Measurements from ENCODE around the gene PAX8. TPM values are rescaled to one million over a fixed set of nuclear protein-coding genes. Genes with fewer than 3 reads are reported as not detected.
A peak's percentile ranks its signal among the peaks of the same experiment; 100 is the strongest.

PAX8 gene
- total and polyA plus RNA-seq, 2 experiments from 2014 or later = 0.16 TPM; not detected in 1

DNA sequence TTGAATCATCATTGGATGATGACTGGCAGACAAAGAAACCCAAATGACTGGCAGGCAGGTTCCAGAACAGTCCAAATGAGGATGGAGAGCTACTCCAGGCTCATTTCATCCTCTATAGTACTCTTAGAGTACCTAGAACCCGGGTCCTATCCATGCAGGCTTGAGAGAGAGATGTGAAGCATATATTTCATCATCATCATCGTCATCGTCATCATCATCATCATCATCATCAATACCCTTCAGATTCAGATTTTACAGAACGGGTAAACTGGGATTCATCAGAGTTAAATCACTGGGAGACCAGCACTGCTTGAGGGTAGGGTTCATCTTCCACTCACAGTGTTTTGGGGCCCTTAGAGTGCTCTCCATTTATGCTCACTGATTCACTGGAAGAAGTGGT is 52.3 kb downstream of the PAX8 start:
- Histone ChIP-seq H3K9me2 (replicated peaks; ENCODE audit: insufficient read depth) (no peaks in the 10 kb centered on the region), H3K79me2 (no peaks in the 10 kb centered on the region), H4K20me1 (ENCODE audit: insufficient read depth, poor library complexity, severe bottlenecking) (no peaks in the 10 kb centered on the region), H3K4me1 (ENCODE audit: insufficient read depth) (peaks cover 12% of the 10 kb centered on the region), H3K36me3 (replicated peaks; ENCODE audit: insufficient read depth, low read depth) (no peaks in the 10 kb centered on the region), H3K4me2 (no peak overlapping the region), H3K27ac (peak overlapping the region; percentile 62), H3K27me3 (no peaks in the 10 kb centered on the region), H2AFZ (no peak overlapping the region), H3K4me3 (no peak overlapping the region), H3K9me3 (ENCODE audit: low read depth) (no peaks in the 10 kb centered on the region)
- WGBS (ENCODE audit: low lambda C conversion rate, missing lambda C conversion rate) = 95% methylated on average over 4 of the region's 4 CpGs
- TF ChIP-seq EZH2phosphoT487 (IDR thresholded peaks at IDR 0.05; ENCODE audit: low read depth, severe bottlenecking, unreplicated experiment) = no peak
- TF ChIP-seq, protein P1, sequence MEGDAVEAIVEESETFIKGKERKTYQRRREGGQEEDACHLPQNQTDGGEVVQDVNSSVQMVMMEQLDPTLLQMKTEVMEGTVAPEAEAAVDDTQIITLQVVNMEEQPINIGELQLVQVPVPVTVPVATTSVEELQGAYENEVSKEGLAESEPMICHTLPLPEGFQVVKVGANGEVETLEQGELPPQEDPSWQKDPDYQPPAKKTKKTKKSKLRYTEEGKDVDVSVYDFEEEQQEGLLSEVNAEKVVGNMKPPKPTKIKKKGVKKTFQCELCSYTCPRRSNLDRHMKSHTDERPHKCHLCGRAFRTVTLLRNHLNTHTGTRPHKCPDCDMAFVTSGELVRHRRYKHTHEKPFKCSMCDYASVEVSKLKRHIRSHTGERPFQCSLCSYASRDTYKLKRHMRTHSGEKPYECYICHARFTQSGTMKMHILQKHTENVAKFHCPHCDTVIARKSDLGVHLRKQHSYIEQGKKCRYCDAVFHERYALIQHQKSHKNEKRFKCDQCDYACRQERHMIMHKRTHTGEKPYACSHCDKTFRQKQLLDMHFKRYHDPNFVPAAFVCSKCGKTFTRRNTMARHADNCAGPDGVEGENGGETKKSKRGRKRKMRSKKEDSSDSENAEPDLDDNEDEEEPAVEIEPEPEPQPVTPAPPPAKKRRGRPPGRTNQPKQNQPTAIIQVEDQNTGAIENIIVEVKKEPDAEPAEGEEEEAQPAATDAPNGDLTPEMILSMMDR (IDR thresholded peaks at IDR 0.05; ENCODE audit: poor library complexity) = no peak
- no peak for TF ChIP-seq EZH2 (IDR thresholded peaks at IDR 0.05; ENCODE audit: borderline replicate concordance)
- no peak for DNase-seq (ENCODE audit: low spot score)

GRCh38 chr2:113225263-113226259 is 53.2 kb downstream of the PAX8 start:
- H3K4me1 ChIP-seq (ENCODE audit: insufficient read depth) = peaks cover 9% of the 10 kb centered on the region
- no peaks in the 10 kb centered on the region for H3K79me2 ChIP-seq
- H3K36me3 ChIP-seq (replicated peaks; ENCODE audit: insufficient read depth, low read depth) = no peaks in the 10 kb centered on the region
- H4K20me1 ChIP-seq (ENCODE audit: insufficient read depth, poor library complexity, severe bottlenecking) = no peaks in the 10 kb centered on the region
- WGBS (ENCODE audit: low lambda C conversion rate, missing lambda C conversion rate) = 58% methylated on average over 12 of the region's 12 CpGs
- H3K27me3 ChIP-seq = no peaks in the 10 kb centered on the region
- no peak overlapping the region for H3K4me3 ChIP-seq
- no peaks in the 10 kb centered on the region for H3K9me3 ChIP-seq (ENCODE audit: low read depth)
- H3K4me2 ChIP-seq = no peak overlapping the region
- DNase-seq (ENCODE audit: low spot score) = peak; percentile 73
- no peak for TF ChIP-seq EZH2phosphoT487 (IDR thresholded peaks at IDR 0.05; ENCODE audit: low read depth, severe bottlenecking, unreplicated experiment)
- TF ChIP-seq, protein P1 (IDR thresholded peaks at IDR 0.05; ENCODE audit: poor library complexity) = no peak
- TF ChIP-seq EZH2 (IDR thresholded peaks at IDR 0.05; ENCODE audit: borderline replicate concordance) = no peak
- no peaks in the 10 kb centered on the region for H3K9me2 ChIP-seq (replicated peaks; ENCODE audit: insufficient read depth)
- H3K27ac ChIP-seq = peak overlapping the region; percentile 81
- H2AFZ ChIP-seq = no peak overlapping the region

DNA sequence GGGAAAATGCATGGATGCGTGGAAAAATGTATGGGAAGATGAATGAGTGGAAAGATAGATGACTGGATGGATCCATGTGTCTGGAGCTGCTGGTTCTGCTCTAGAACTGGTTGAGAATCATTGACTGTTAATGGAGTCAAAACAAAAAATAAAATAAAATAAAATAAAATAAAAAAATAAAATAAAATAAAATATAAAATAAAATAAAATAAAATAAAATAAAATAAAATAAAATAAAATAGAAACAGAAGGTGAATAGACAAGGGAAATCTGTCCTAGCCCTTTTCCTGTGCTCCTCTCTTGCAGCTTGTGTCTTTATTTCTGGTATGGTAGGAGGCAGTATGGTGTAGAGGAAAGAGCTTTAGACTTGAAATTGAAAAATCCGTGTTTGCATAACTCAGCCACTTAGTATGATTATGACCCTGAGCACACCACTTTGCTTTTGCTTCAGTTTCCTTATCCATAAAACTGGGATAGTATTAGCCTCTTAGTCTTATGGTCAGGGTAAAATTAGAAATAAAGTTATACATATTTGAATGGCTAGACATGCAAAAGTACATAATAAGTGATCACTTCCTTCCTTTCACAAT is 54.0 kb downstream of the PAX8 start:
- no peak for DNase-seq (ENCODE audit: low spot score)
- no peak overlapping the region for H3K4me2 ChIP-seq
- H3K79me2 ChIP-seq = no peaks in the 10 kb centered on the region
- no peak overlapping the region for H3K27ac ChIP-seq
- no peaks in the 10 kb centered on the region for H4K20me1 ChIP-seq (ENCODE audit: insufficient read depth, poor library complexity, severe bottlenecking)
- H3K27me3 ChIP-seq = no peaks in the 10 kb centered on the region
- H3K4me3 ChIP-seq = no peak overlapping the region
- H3K9me3 ChIP-seq (ENCODE audit: low read depth) = no peaks in the 10 kb centered on the region
- peaks cover 9% of the 10 kb centered on the region for H3K4me1 ChIP-seq (ENCODE audit: insufficient read depth)
- 71% methylated on average over 2 of the region's 2 CpGs for WGBS (ENCODE audit: low lambda C conversion rate, missing lambda C conversion rate)
- TF ChIP-seq EZH2 (IDR thresholded peaks at IDR 0.05; ENCODE audit: borderline replicate concordance) = no peak
- TF ChIP-seq EZH2phosphoT487 (IDR thresholded peaks at IDR 0.05; ENCODE audit: low read depth, severe bottlenecking, unreplicated experiment) = no peak
- TF ChIP-seq, protein P1 (IDR thresholded peaks at IDR 0.05; ENCODE audit: poor library complexity) = no peak
- H3K36me3 ChIP-seq (replicated peaks; ENCODE audit: insufficient read depth, low read depth) = no peaks in the 10 kb centered on the region
- H2AFZ ChIP-seq = no peak overlapping the region
- H3K9me2 ChIP-seq (replicated peaks; ENCODE audit: insufficient read depth) = no peaks in the 10 kb centered on the region

Measured in hepatocyte (in vitro differentiated cells).